MV-4-11 (cell line): Measurements from ENCODE around the gene RCAN1.
"Not testable (repeated sequence)": the region's sequence is repeated elsewhere in the genome, so short reads cannot be mapped to it uniquely, and the experiment has no call there.

Experiments used
- DNase-seq: peaks from one replicate; lab custom pipeline; 2025; lab: John Stamatoyannopoulos, UW

Gene RCAN1

DNA sequence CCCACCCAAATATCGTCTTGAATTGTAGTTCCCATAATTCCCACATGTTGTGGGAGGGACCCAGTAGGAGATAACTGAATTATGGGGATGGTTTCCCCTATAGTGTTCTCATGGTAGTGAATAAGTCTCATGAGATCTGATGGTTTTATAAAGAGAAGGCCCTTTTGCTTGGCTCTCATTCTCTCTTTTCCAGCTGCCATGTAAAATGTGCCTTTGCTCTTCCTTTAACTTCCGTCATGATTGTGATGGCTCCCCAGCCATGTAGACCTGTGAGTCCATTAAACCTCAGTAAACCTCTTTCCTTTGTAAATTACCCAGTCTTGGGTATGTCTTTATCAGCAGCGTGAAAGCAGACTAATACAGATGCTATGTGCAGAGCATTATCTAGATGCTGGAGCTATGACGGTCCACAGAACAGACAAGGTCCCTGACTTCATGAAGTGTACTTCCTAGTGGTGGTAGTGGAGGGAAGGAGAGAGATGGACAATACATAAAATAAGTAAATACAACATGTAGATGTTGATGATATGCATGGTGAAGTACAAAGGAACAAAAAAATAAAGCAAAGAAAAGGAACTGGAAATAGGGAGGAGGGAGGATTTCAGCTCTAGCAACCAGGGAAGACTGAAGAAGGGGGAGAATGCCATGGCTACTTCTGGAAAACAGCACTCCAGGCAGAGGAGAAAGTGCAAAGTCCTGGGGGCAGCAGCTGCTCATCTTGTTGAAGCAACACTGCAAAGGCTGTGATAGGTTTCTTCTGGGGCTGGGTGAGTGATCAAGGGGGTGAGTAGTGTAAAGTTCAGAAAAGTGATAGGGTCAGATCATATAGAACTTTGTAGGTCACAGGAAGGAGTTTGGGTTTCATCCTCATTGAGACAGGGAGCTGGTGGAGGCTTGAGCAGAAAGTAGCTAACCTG is 6.8 kb upstream of the RCAN1 start:
- no peak for DNase-seq

DNA sequence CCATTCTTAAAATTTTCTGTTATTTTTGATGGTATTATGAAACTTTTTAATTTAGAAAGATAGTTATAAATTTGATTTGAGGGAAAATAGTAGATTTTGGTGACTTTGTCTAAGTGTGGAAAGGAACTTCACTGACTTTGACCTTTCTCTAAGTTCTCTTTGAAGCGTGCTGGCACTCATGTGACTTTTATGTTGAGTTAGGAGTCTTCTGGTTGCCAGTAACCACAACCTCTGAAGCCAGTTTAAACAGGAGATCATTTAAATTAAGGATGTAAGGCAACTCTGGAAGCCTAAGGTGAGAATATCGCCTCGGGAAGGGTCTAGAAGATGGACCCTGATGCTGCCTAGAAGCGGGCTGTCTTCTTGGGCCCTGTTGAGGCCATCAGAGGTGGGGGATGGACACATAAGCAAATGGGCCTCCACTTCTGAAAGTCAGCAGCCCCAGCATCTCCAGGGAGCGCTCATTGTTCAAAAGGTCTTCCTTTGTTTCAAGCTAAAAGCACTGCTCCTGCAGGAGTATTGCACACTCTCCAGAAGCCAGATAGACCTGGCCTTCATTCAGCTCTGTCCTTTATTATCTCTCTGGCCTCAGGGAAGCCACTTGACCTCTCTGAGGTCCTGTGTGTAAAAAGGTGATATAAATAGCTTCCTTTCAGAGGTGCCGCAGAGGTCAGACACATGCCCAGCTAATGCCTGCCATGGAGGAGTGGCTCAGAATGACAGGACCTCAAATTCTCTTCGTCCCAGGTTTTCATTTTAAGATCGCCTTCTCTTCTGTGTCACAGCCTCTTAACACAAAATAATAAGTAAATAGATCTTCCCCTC is 5.1 kb upstream of the RCAN1 start:
- no peak for DNase-seq

DNA sequence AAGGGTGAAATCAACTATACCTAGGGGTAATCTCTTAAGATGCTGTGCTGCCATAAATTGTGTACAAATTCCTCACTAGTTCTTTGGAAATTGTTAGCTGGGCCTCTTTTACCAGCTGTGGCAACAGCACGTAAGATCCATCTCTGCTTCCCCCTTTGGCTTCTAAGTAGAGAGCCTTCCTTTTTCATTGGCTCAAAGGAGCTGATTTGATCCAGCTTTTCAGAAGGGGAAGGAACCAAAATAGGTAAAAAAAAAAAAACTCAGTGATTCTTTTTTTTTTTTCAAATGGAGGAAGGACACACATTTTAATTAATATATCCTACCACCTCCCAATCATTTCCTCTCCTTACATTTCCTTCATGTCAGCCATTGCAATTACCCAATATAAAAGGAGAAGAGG is 4.0 kb upstream of the RCAN1 start:
- DNase-seq: peak; percentile 61

DNA sequence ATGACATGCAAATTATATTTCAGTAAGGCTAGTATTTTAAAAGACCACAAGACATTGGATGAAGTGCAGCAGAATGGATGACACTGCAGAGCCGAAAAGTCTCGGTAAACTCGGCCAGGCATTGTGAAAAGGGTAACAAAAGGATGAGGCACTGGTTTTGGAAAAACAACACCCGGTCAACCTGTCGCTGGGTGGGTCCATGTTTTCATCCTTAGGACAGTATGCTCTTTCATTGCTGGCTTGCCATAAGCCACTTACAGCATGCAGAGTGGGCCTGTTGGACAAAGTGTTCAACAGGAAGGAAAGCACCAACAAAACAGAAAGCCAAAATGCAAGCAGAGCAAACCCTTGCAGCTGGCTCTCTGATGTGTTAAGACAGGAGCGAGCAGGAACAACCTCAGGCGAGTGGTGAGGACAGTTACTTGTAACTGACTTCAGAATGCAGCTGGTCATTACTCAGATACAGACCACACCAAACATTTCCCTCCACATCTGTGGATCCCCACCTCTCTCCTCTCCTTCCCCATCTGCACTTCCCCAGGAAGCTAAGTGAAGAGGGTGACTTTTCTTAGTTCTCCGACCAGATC is 2.9 kb upstream of the RCAN1 start:
- peak; percentile 94 for DNase-seq

DNA sequence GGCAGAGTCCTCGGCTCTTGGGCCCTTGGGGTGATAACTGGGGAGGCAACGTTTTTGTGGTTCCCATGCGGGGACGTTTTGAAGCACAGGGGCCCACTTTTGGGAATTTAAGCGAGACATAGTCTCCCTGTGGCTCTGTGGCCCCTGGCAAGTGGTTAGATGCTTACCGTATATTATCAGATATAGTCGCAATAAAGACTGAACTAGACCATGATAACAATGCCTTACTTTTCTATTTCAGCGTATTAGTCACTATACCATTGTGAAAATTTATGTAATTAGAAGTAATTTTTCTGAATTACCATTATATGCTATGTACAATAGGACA is 538 bp upstream of the RCAN1 start:
- no peak for DNase-seq

DNA sequence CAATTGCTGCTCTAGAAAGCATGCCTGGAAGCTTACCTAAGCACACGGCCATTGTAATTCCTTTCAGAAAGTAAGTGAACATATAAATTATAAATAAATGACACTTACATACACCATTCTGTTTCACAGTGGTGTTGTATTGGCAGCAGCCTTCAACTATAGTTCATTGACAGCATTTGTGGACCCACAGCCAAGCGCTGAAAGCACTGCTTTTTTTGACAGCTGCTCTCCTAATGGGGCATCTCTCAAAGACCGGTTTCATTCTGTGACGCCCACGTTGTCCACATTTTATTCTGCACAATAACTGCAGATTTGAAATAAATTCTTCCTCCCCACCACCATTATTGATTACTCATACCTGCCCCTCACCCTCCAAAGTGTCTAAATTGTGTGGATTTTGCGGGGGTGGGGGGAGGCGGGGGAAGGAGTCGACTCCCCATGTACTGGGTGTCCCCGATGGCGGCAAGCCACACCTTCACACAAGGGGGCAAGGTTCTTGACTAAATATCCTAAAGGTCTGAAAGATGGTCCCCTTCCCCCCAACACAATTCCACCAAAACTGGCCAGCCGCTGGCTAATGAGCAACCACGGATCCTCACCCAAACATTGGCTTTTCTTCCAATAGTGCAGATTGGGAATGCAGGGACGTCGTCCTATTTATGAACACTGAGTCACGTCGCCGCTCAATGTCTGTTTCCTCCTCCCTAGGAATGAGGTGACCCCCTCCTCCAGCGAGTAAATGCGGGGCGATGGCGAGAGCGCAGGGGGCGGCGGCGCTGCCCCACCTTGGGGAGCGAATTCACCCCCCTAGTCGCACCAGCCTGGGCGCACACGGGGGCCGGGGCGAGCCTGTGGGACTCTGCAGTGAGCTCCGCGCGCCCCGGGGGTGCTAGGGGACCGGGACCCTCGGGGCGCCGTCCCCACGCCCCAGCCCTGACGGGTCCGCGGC is 960 bp downstream of the RCAN1 start:
- DNase-seq: no peak

DNA sequence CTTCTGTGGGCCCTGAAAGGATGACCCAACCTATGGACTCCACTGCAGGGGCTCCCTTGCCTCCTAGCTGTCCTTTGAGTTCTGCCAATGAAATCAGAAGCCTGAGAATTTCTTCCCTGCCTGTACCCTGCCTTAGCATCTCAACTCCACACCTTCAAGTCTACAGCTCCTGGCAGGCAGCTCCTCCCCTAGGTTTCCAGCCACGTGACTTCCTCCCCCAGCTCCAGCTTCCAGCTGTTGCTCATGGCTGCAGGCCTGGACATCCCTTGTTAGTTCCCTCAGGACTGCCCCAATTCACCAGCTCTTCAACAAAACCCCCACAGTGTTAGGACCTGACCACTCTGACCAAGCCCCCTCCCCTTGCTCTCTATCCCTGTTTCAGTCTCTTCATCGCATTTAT is 2.4 kb downstream of the RCAN1 start:
- DNase-seq: no peak

DNA sequence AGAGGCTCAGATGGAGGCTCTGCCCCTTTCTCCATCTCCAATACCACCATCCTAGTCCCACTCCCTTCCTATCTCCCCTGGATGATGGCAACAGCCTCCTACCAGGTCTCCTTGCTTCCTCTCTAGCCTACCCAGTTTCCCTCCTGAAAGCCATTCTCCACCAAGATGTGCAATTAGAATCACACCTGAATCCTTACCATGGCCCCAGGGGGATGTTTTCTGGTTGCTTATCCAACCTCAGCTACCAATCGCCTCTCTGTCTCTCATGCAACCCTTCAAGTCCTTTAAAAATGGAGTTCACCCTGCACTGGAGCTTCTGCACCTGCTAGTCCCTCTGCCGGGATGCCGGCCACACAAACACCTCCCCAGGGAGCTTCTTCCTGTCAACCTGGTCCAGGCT is 2.9 kb downstream of the RCAN1 start:
- DNase-seq: no peak

DNA sequence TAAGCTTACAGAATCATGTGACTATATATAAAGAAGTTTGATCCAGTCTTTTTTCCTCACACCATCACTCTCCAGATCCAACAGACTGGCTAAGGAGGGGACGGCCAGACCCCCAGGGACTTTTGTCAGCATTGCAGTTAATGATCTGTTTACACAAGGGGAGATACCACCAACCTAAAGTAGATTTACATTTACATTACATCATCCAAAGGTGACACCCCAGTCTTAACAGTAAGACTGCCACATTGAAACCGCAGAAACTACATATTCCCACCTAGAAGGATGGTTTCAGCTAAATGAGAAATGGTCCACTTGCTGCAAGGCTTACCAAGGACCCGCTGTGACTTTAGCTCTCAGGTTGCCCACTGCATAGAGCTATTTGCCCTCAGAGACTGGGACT is 3.4 kb downstream of the RCAN1 start:
- DNase-seq: no peak

DNA sequence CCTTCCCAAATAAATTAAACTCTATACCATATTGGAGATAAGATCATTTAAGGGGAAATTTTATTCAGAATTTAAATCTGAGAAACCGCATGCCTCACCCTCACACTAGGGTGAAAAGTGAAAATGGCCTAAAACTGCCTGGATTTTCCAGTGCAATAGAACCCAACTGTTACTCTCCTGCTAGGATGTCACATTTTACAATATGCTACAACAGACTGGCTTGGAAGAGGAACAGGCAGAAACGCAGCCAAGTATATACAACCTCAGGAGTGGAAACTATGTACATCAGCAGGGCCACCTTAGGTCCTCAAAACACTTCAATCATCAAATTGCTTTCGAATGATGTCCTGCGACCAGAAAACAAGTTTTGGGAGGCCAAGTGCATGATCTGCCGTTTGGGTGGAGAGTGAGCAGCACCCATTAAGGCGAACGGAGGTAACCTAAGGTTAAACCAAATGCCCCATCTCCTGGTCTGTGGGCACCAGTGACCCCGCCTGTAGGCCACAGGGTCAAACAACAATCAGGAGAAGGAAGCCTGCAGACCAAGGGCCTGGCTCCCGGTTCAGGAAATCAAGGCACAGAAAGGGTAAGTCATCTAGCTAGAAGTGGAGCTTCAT is 4.9 kb downstream of the RCAN1 start:
- no peak for DNase-seq

DNA sequence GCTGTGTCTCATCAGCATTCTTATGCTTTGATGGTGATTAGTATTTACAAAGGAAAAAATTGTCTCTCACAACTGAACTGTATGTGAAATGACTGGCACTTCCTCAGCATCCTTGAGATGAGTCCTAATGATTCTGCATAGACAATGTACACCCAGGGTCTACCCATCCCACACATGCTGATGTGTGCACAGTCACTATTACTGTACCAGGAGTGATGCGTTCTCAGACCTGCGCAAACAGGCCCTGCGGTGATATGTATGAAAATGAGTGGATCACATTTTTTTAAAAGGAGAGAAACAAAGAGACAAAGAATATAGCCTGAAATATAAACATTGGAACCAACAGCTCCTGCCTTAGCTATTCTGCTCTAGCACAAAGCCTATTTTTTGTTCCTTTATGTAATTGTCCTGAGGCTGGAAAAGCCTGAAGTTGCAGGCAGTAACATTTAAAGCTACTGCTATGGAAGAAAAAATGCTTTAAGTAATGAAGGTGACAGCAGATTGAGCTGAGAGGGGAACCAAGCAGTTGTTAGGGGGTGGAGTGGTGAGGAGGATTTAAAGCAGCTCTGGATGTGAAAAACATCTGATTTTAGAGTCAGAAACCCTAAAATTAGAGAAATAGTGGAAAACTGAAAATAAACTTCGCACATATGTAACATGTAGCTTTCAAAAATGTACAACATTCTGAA is 5.5 kb downstream of the RCAN1 start:
- no peak for DNase-seq

DNA sequence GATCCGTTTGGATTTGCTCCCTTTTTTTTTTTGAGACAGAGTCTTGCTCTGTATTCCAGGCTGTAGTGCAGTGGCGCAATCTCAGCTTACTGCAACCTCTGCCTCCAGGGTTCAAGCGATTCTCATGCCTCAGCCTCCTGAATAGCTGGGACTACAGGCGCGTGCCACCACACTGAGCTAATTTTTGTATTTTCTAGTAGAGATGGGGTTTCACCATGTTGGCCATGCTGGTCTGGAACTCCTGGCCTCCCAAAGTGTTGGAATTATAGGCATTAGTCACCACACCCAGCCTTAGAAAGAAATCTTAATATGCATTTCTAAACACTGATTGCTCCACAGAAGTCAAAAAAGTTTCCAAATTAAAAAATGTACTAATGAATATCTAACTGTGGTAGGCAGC is 7.5 kb downstream of the RCAN1 start:
- DNase-seq: not testable (repeated sequence)

DNA sequence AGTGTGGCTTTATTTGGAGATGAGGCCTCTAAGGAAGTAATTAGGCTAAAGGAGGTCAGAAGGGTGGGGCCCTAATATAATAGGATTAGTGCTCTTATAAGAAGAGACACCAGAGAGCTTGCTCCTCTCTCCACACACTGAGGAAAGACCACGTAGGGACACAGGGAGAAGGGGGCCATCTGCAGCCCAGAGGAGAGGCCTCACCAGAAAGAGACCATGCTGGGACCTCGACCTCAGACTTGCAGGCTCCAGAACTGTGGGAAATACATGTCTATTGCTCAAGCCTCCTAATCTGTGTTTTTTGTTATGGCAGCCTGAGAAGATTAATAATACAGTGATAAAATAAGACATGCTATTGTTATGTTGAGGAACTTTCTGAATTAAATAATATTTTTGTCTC is 8.3 kb downstream of the RCAN1 start:
- no peak for DNase-seq

DNA sequence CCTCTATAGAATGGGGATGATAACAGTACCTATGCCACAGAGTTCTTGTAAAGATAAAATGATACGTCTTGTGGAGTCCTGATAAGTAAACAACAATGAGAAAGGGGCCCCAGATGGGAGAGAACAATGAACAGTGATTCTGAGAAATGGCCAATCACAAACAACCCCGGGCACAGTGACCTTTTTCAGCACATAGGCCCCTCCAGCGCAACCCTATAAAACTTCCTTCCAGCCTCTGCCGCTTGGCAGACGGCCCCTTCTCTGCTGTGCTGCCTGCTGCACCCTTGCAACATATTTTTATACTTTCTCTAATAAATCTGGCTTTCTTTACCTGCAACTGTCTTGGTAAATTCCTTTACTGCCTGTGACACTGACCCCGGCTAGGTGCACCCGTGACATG is 8.9 kb downstream of the RCAN1 start:
- no peak for DNase-seq

DNA sequence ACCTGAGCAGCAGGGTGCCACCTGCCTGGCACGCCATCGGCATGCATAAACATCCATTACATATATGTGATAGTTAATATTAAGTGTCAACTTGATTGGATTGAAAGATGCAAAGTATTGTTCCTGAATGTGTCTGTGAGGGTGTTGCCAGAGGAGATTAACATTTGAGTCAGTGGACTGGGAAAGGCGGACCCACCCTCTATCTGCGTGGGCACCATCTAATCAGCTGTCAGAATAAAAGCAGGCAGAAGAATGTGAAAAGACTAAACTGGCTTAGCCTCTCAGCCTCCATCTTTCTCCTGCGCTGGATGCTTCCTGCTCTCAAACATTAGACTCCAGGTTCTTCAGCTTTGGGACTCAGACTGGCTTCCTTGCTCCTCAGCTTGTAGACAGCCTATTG is 10.0 kb downstream of the RCAN1 start:
- not testable (repeated sequence) for DNase-seq

DNA sequence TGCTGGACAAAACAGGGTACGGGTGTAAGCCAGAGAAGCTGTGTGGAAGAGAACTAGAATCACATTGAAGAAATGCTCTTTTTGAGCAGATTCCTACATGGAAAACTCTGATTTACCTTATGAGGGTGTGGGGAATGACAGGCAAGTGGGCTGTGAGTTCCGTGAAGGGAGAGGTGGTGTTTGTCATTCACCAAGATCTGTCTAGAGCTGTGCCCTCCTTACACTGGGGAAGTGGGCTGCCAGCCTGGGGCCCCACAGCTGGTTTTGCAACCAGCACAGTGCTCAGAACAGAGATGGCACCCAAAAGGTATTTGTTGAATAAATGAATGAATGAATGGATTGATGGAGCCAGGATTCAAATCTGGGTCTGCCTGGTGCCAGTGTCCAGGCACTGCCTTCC is 10.4 kb downstream of the RCAN1 start:
- DNase-seq: no peak

DNA sequence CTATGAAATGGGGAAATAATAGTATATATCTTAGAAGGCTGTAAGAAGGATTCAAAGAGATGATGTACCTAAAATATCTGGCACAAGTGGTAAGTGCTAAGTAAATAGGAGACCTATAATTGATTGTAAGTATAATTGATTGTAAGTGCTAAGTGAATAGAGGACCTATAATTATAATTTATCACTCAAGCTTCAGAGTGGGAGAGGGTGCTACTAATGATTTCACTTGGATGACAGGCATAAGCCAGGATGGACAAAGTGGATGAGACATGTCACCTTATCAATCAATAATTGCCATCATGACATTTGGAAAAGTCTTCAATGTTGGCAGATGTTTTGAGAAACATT is 11.2 kb downstream of the RCAN1 start:
- no peak for DNase-seq

DNA sequence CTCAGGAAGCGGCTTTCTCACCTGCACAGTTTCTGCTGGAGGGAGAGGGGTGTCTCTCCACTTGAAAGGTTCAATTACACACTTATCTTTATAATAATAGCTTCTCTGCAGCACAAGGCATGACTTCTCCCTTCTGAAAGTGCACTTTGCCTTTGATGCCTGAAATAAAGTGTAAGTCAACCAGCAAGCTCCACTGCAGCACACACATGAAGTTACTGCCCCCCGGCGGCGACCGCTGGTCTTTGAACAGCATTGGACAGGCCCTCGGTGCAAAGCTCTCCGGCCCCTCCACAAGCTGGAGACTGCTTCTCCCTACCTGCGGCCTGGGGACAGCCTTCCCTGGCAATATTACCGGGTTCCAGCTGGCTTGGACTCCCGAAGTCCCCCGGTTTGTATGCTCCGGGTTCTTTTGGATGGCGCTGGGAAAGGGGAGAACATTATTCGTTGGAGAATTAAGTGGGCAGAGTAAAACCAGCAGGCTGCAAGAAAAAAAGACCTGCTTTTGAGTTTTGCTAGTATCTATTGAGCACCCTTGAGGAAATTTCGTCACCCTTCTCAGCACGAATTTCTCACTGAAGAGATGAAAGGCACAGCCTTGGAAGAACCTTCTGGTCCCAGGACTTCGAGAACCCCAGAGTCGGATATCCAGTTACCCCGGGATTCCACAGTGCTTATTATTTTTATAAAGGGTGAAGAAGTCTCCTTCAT is 11.8 kb downstream of the RCAN1 start:
- DNase-seq: peak; percentile 71

DNA sequence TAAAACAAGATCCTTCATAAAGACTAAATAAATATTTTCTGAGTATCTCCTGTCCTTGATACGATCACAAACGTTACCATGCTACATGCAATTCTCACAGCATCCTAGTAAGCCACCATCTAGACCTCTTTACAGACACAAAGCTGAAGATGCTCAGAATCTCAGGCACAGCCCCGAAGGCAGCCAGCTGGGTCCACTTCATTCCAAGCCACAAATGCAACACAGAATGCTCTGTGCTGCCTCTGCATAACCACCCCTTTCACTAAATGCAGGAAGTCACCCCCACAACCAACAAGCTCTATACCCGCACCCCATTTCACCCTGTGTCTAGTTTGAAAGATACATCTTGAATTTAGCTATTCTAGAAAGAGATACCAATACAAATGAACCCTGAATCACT is 12.9 kb downstream of the RCAN1 start:
- DNase-seq: no peak

DNA sequence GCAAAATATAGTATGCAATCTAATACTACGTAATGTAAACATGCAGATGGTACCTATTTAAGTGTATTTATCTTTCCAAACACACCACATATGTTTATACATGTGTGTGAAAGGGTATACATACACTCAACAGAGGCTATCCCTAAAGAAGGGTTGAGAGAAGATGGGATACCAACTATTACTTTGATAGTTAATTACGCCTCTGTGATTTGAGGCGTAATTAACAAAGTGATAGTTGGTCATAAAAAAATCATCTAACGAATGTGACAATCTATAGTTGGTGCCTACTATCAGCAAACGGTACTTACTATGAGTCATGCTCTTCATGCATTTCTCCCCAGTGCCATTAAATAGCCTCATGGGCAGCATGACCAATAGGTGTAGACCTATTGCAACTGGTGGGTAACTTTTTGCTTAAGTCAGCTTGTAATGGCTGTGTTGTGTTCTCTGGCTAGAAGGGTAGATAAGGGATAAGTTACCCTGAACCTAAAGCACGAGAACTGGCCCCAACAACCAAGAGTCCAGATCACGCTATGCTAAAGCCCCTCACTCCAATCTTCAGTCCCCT is 15.3 kb downstream of the RCAN1 start:
- DNase-seq: no peak
